RPMI8226 (cell line): ENCODE results near the gene FAM219B.

Source experiments
- DNase-seq: peaks from one replicate; pipeline ENCODE4 v3.0.0-alpha.2; 2015

FAM219B gene

DNA sequence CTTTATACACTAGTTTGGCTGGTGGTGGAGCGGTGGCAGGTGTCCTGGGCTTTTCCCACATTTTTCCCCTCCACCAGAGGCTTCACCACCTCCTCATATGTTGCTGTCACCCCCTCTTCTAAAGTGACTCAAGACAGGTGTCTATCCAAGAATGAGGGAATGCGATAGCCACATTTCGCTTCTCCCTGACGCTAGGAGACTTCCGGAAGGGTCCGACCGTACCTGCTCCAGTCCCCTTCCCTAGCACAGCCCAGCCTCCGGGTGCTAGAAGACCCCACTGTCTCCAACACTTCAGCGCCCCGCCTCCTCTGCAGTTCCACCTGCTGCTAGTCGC lies 34.0 kb downstream of the FAM219B start:
- DNase-seq: no peak

DNA sequence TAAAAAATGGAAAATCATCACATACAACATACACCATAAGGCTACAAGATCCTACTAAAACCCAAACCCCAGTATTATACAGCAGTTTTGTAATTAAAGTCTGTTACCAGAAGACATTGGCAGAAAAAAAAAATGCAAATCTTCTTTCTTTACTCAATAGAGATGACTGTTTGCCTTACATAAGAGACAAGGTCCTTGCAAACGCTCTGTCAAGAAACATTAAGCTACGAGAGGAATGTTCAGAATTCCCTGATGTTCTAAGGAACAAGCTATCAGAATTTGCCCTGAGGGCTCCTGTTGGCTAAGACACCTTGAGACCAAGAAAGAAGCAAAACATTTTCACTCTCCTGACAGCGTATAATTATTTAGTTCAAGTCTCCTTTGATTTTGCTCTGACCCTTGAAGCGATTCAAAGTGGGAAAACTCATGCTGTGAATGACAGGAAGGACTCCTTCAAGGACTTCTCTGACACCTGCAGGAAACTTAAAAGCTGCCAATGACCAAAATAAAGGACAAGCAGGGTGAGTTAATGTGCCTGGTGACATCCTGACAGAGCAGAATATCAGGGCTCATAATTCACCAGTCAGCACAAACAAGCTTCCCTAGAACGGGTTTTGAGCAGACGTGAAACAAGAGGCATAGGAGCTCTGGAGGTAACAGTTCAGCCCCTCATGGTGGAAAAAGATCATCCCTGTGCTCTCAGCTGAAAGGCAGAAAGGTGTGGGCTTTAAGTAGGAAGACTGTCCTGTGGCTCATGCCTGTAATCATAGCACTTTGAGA lies 36.0 kb downstream of the FAM219B start:
- peak; percentile 89 for DNase-seq

DNA sequence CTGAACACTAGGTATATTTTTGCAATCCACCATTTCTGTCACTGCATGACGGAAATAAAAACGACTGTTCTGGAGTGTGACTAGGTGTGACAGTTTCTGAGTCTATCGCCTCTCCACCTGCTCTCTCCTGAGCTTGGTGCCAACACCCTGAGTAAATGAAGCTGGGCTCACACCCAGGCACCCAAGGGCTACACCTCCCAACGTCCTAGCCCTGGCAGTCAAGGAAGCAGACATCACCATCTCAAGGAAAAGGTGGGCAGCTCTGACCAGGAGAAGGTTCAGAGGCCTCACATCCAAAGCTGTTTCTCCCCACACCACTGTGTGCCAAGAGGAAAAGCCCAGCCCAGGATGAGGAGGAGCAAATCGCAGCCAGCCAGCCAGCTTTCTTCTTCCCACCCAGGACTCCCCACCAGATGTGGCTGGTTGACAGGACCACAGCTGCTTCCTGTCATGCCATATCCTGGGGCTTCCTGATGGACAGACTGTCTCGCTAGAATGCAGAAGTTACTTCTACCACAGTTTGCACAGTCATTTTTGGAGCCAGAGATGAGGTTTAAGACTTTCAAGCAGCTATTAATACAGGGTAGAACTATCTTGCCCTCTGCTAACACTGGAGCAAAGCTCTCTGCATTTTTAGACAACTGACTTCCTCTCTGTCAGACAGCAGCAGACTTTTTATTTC lies 36.8 kb downstream of the FAM219B start:
- peak; percentile 90 for DNase-seq

DNA sequence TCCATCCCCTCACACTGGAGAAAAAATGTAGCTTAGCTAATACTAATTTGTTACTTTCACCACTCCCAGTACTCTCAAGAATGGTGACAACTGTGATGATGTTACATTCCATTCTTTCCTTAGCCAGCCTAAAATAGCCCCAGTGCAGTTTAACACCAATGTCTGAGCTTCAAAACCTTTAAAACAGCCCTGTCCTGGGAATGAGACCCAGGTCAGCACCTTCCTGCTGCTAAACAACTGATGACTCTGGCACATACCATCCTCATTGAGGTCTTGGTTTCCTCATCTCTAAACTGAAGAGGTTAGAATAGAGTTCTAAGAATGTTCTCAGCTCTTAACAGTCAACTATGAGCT lies 37.3 kb downstream of the FAM219B start:
- no peak for DNase-seq

DNA sequence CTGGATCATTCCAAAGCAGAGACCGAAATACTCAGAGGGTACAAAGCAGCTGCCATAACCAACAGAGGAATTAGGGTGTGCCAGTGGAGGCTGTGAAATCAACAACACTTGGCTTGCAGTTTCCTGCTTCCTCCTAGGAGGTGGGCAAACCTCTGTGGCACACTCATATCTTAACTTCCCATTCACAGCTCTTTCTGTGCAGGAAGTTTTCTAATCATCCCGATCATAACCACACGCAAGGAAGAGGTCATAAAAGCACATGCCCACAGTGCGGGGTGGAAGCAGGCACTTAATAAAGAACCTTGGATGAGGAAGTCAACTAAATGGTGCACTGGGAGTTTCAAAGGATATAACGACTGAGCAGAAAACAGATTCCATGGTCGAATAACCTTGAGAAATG lies 38.6 kb downstream of the FAM219B start:
- DNase-seq: no peak

DNA sequence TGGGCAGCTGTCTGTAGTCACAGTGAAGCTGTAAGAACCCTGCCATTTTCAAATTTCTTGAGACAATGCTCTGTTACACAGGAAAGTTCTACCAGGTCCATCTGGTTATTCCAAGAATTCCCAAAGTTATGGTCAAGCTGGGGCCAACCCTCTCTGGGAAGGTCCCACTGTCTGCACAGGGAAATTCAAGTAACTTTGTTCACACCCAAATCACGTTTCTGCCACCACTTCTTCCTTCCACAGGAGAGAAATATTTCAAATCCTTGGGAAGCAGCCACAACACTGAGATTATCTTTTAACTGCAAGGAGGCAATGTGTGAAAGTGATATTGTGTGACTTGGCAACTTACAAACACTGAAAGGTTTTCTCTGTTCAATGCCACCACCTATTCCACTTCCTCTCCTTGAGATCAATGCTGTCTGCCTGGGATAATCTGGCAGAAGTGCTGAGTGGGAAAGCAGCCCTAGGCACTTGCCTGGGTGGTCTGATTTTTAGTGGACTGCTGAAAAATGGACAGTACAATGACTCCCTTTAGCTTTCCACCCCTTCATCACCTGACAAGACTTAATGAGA lies 39.1 kb downstream of the FAM219B start:
- no peak for DNase-seq

DNA sequence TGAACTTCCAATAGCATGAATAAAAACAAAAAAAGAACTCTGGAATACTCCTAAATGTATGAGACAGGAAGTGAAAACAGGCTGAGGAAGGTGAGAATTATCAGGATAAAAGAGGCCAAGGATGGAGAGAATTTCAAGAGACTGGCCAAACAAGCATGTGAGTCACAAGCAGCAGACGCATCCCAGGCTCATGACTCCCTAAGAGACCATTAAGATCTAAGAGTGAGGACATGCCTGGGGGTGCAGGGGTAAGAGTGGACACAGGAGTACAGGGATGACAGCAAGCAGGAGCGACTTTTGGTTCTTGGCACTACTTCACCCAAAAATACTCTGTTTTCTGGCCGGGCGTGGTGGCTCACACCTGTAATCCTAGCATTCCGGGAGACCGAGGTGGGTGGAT lies 40.6 kb downstream of the FAM219B start:
- no peak for DNase-seq

DNA sequence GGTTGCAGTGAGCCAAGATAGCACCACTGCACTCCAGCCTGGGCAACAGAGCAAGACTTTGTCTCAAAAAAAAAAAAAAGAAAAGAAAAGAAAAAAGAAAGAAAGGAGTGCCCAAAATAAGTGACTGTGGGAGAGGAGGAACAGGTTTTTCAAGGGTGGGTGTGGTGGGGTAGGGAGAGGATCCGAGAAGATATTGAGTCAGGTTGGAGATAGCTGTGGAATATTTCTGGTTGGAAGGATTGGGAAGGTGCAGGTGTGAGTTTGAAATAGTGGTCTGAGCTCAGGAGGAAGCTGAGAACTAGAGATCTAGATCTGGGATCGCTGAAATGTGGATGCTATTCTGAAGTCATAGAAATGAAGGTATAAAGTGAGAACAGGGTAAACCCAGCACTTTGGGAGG lies 41.3 kb downstream of the FAM219B start:
- DNase-seq: no peak

DNA sequence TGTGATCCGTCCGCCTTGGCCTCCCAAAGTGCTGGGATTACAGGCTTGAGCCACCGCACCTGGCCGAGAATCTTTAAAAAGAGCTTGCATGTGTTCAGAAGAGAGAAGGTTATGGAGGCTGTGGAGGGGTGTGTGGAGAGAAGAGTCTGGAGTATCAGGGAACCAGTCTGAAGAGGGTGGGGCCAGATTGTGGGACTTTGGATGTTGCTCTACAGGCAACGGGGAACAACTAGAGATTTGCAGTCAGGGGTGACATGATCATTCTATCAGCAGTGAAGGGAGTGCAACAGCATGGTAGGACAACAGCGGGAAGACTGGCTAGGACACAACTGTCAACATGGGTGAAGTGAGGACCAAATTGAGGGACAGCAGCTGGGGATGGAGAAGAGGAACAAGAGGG lies 42.4 kb downstream of the FAM219B start:
- DNase-seq: no peak

DNA sequence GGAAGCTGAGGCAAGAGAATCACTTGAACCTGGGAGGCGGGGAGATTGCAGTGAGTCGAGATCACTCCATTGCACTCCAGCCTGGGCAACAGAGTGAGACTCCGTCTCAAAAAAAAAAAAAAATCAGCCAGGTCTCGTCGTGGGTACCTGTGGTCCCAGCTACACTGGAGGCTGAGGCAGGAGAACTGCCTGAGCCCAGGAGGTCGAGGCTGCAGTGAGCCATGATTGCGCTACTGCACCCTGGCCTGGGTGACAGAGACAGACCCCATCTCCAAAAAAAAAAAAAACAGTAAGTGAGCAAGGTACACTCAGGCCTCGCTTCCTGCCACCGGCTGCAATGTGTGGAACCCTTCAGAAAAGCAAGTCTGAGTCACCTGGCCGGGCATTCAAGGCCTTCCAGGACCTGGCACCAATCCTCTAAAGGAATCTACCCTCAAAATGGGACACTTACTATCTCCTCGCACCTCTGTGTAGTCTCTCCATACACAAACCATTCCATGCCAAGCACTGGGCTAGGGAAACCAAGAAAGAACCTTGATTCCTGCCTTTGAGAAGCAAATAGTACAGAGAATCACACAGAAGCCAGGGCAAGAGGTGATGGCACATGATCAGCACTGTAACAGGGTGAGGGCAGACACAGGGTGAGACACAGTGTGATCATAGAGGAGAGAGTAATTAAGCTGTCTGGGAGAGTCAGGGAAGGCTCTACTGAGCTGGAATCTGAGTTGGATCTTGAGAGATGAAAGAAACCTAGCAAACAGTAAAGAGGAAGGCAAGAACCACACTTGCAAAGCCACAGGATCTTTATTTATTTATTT lies 43.2 kb downstream of the FAM219B start:
- no peak for DNase-seq

DNA sequence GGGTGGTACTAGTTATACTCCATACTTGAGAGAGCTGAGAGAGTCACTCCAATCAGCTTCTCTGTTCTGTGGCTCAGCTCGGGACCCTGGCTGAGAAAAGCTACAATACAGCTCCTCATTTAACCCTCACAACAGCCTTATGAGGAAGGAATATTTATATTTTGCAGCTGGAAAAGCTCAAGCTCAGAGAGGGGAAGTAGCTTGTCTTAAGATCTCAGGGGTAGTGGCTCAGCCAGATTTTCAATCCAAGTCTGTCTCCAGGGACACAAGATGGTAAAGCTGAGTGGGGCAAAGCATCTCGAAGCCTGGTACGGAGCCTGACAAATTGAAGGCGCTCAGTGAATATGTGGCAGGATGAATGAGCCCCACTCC lies 48.3 kb downstream of the FAM219B start:
- DNase-seq: no peak

DNA sequence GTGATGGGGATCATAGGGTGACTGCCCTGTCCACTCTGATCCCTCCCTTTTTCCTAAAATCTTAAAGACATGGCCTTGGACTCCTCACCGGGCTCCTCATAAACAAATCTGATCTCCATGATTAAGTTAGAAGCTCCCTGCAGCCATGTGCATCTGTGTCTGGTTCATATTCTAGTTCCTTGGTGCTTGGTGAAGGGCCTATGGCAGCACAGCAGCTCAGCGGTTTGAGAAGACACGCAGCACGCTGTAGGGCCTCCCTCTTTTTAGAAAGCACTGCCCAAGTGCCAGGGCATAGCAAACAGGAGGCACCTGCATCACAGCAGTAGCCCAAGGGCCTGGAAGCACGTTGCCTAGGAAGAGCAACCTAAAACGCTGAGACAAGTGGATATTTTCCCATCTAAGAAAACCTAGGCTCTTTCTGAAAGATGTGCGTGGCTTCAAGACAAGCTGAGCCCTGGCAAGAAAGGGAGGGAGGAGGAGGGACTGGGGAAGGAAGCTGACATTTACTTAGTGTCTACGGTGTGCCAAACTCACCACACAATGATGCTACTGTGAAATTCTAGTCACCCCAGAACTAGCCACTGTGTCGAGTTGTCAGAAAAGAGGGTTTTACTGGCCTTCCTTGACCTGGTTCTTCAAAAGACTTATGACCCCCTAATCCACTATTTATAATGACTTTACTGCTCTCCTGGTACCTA lies 48.8 kb downstream of the FAM219B start:
- peak; percentile 43 for DNase-seq

DNA sequence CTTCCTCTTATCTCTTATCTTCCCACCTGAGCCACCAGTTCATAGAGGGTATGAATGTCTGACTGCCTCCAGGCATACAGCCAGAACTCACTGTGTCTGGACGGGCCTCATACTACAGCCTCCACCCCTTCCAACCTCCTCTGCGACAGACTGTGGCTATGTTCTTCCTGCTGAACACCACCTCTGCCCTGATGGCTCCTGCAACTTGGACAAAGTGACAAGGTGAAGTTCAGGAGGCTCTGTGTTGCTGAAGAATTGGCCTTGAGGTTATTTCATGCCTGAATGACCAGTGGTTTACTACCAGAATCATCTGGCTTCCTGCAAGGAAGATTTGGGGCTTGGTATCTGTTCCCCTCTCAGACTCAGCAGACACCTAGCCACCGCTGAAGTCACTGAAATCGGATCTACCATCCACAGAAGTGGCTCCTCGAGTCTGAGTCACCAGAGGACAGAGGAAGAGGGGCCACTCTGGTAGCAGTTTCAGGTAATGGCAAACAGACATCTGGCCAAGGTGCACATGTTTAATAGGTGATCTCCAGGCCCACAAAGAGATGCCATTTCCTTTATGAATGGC lies 49.5 kb downstream of the FAM219B start:
- peak; percentile 43 for DNase-seq

DNA sequence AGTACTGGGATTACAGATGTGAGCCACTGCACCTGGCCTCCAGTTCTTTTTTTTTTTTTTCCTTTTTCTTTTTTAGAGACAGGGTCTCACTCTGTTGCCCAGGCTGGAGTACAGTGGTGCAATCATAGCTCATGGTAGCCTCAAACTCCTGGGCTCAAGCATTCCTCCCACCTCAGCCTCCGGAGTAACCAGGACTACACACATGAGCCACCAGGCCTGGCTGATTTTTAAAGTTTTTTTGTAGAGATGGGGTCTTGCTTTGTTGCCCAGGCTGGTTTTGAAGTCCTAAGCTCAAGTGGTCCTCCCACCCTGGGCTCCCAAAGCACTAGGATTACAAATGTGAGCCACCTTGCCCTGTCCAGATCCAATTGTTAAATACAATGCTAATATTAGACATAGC lies 50.1 kb downstream of the FAM219B start:
- no peak for DNase-seq

DNA sequence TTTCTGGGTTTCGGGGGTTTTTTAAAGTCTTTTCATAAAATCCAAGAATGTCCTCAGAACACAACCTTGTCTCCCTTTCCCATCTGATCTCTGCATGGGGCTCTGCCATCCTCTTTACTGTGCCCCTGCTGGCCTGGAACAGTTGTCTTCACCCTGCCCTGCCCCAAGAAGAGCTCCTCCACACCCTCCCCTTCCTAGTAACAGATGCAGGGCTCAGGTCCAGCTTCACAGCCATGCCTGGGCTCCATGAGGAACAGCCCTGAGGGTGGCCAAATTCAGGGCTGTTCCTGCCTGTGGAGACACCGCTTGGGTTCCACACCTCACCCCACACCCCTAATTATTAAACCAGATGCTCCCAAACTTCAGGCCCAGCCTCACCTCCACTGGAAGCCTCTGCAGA lies 50.8 kb downstream of the FAM219B start:
- DNase-seq: no peak

DNA sequence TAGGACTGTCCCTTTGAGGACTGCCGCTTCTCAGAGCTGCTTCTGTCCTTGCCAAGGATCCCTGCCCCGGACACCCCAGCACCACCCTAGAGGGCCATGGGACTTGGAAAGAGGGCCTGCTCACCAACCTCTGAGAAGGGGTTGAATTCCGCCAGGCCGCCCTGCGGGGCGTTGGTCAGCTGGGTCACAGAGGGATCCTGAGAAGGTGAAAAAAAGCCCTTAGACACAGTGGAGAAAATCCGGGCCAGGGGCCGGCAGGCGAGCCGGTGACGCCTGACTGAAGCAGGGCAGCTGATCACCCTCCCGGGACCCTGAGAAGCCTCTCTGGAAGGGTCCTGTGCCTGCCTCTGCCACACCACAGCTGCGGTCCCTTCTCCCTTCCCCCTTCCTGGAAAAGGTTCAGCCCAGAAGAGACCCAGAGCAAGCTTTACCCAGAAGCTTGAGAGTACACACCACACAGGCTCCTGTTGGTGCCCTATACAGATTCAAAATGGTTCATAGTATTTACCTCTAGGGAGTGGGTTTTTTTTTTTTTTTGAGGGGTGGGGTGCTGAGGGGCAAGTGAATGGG lies 52.1 kb downstream of the FAM219B start:
- DNase-seq: no peak

DNA sequence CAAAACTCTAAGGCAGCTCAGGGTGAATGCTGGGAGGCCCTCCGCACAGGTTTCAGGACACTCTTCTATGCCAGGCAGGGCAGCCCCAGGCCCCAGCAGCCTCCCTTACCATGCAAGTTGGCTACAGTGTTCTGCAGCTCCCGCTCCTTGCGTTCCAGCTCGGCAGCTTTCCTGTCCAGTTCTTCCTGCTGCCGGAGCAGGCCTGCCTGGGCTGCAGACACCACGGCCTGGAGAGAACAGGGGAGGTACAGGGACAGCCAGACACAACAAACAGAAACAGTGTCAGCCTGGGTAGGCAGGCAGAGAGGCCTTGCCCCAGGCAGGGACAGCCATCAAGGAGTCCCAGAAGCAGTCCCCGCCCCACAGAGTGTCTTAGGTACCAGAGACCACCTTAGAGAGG lies 54.7 kb downstream of the FAM219B start:
- DNase-seq: no peak

DNA sequence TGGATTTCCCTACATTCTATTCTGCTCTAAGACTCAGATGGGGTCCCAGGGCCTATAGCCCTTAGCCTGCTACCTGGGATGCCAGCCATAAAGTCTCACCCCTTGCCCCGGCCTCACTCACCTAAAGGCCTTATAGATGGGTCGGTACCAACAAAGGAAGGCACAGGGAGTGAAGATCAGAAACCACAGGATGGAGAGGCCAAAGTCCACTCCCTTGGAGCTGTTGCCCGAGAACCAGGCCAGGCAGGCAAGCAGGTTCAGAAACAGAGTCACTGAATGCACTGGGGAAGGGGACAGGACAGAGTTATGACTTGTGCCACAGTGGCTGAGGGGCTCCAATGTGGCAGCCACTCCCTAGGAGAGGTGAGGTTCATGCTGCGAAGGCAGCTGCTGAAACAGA lies 56.3 kb downstream of the FAM219B start:
- no peak for DNase-seq
